Smooth muscle cell (in vitro differentiated cells): ENCODE results near the gene MAFF. TPM values are rescaled to one million over a fixed set of nuclear protein-coding genes. Genes with fewer than 3 reads are reported as not detected.
A peak's percentile ranks its signal among the peaks of the same experiment; 100 is the strongest.

Experiments
- DNase-seq: peaks from one replicate; lab custom pipeline; 2025; ENCODE audit not compliant: unreplicated experiment; lab: John Stamatoyannopoulos, UW
- H2AFZ ChIP-seq: fragments of 200-600 bp; sonication (generic); 2 replicates; pipeline ENCODE4 v1.6.0; 2016; ENCODE audit warnings: antibody characterized with exemption, low read depth, mild to moderate bottlenecking
- H3F3A ChIP-seq: fragments of 200-600 bp; sonication (generic); 2 replicates; pipeline ENCODE4 v1.6.0; 2017; ENCODE audit warnings: antibody characterized with exemption, low read depth
- H3K27ac ChIP-seq: fragments of 200-600 bp; sonication (generic); 2 replicates; pipeline ENCODE4 v1.5.1; 2016; ENCODE audit warnings: low read depth, mild to moderate bottlenecking
- H3K27me3 ChIP-seq: fragments of 200-600 bp; sonication (generic); 2 replicates; pipeline ENCODE4 v1.6.1; 2016; ENCODE audit warnings: low read depth, mild to moderate bottlenecking
- H3K36me3 ChIP-seq: fragments of 200-600 bp; sonication (generic); 2 replicates; pipeline ENCODE4 v1.5.1; 2016; ENCODE audit warnings: low read depth
- H3K4me1 ChIP-seq: fragments of 200-600 bp; sonication (generic); 2 replicates; pipeline ENCODE4 v1.5.1; 2016; ENCODE audit warnings: low read depth
- H3K4me2 ChIP-seq: fragments of 200-600 bp; sonication (generic); 2 replicates; pipeline ENCODE4 v1.6.0; 2016; ENCODE audit warnings: mild to moderate bottlenecking
- H3K4me3 ChIP-seq: fragments of 200-600 bp; sonication (generic); 2 replicates; pipeline ENCODE4 v1.5.1; 2016; ENCODE audit warnings: mild to moderate bottlenecking
- H3K79me2 ChIP-seq: fragments of 200-600 bp; sonication (generic); 2 replicates; pipeline ENCODE4 v1.6.0; 2016; ENCODE audit warnings: low read depth, mild to moderate bottlenecking
- H3K9ac ChIP-seq: fragments of 200-600 bp; sonication (generic); 2 replicates; pipeline ENCODE4 v1.6.0; 2016; ENCODE audit warnings: low read depth
- H3K9me3 ChIP-seq: fragments of 200-600 bp; sonication (generic); replicated peaks from 2 replicates; pipeline ENCODE4 v1.5.1; 2016; ENCODE audit warnings: low read depth
- H4K20me1 ChIP-seq: fragments of 200-600 bp; sonication (generic); 2 replicates; pipeline ENCODE4 v1.6.0; 2016; ENCODE audit warnings: low read depth
- CTCF ChIP-seq: fragments of 200-600 bp; sonication (generic); IDR thresholded peaks from 2 replicates; pipeline ENCODE4 v1.5.1; 2017; ENCODE audit warnings: borderline replicate concordance, mild to moderate bottlenecking, antibody characterized with exemption; ENCODE audit not compliant: insufficient read depth, poor library complexity, severe bottlenecking
- WGBS: methylation state at CpG from one replicate; pipeline ENCODE4 v1.1.7; 2016; ENCODE audit warnings: low lambda C conversion rate; 5-methylcytosine and 5-hydroxymethylcytosine counted together
- polyA plus RNA-seq: library from polyadenylated mRNA; unstranded; fragments of >200 nt; fragmentation: Nextera tagmentation; extraction: Ambion mirVana; gene quantifications from 2 replicates; pipeline ENCODE4 v1.2.1, GENCODE V29; 2016
- total RNA-seq: library from RNA; depleted of rRNA; stranded (reverse); fragments of >200 nt; gene quantifications from 2 replicates; pipeline ENCODE4 v1.2.3, GENCODE V29; 2014

MAFF gene
- total and polyA plus RNA-seq, 2 experiments from 2014 or later = 48.2 to 51.2 TPM

DNA sequence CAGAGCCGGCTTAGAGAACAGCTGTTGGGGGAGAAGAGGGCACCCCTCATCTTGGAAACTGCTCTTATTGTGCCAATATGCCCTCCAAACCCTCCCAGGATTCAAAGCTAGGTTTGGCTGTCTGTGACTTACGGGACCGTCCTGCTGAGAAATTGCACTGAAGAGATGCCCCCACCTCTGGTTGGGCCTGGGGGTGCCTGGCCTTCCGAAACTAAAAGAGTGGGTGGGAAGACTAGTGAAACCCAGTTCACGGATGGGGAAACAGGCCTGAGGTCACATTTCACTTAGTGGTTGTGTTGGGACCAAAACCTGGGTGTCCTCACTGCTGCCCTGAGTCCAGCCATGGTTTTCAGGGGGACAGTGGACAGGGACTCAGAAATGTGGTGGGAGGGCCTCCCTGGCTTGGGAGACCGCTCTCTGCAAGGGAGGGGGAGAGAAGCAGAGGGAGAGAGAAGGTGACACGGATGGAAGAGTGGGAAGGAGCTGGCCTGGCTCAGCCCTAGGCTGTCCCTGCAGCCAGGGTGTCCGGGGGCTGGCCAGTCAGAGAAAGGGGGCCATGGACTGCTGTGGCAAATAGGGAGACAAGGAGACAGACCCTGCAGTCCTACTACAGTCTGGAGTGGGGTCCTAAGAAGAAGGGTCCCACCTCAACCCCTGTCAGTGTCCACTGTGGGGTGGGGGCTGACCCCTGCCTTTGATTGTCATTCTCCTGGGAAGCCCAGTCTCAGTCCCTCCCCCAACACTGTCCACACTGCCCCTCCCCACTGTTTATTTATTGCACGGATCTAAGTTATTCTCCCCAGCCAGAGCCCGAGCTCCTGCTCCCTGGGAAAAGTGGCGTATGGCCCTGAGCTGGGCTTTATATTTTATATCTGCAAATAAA lies 13.6 kb downstream of the MAFF start:
- 75% methylated on average over 11 of the region's 11 CpGs for WGBS
- Histone ChIP-seq H3K9ac (no peak overlapping the region), H3K27me3 (no peaks in the 10 kb centered on the region), H4K20me1 (peaks cover 48% of the 10 kb centered on the region), H3K9me3 (no peaks in the 10 kb centered on the region), H3K79me2 (peaks cover 15% of the 10 kb centered on the region), H3K4me3 (no peak overlapping the region), H3F3A (peaks cover 13% of the 10 kb centered on the region), H3K27ac (peak overlapping the region; percentile 24), H3K4me1 (peaks cover 22% of the 10 kb centered on the region), H3K4me2 (peak overlapping the region; percentile 73), H3K36me3 (no peaks in the 10 kb centered on the region), H2AFZ (no peak overlapping the region)
- no peak for TF ChIP-seq CTCF
- DNase-seq = no peak

GRCh38 chr22:38218661-38219622 lies 17.1 kb downstream of the MAFF start:
- Histone ChIP-seq H3K27me3 (no peaks in the 10 kb centered on the region), H3K9ac (peak overlapping the region; percentile 91), H3F3A (peaks cover 10% of the 10 kb centered on the region), H3K4me1 (peaks cover 21% of the 10 kb centered on the region), H3K9me3 (no peaks in the 10 kb centered on the region), H3K79me2 (no peaks in the 10 kb centered on the region), H4K20me1 (peaks cover 12% of the 10 kb centered on the region), H3K27ac (peak overlapping the region; percentile 98), H3K4me2 (peak overlapping the region; percentile 61), H3K4me3 (no peak overlapping the region), H2AFZ (no peak overlapping the region), H3K36me3 (no peaks in the 10 kb centered on the region)
- no peak for TF ChIP-seq CTCF
- 35% methylated on average over 24 of the region's 25 CpGs for WGBS
- DNase-seq = peak; percentile 72

DNA sequence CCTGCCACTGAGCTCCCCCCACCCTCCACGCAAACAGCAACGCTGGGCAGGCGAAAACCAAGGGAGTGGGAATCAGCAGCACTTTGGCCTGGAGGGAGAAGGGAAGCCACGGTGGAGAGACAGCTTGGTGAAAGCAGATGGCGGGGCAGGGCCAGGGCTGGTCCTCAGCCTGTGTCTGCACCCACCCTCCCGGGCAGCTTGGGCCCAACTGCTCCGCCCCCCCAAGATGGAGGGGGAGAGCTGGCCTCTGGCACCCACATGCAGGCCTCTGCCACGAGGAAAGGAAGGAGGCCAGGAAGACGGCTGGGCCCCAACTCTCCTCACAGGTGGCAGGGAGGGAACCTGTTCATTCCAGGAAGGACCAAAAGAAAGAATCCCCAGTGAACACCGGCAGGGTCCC lies 17.8 kb downstream of the MAFF start:
- Histone ChIP-seq H4K20me1 (peaks cover 7% of the 10 kb centered on the region), H3K4me2 (peak overlapping the region; percentile 61), H3K4me3 (no peak overlapping the region), H3K27me3 (no peaks in the 10 kb centered on the region), H2AFZ (no peak overlapping the region), H3K4me1 (peaks cover 16% of the 10 kb centered on the region), H3K9me3 (no peaks in the 10 kb centered on the region), H3K9ac (peak overlapping the region; percentile 91), H3K36me3 (no peaks in the 10 kb centered on the region), H3F3A (peaks cover 10% of the 10 kb centered on the region), H3K27ac (peak overlapping the region; percentile 98), H3K79me2 (no peaks in the 10 kb centered on the region)
- no peak for DNase-seq
- TF ChIP-seq CTCF = no peak
- 72% methylated on average over 10 of the region's 10 CpGs for WGBS
